Superior temporal gyrus (tissue), 1 donor: ENCODE measurements around the gene PRRC2A.

Source experiments
- DNase-seq: peaks from one replicate; pipeline ENCODE4 v3.0.0-alpha.2; 2016; ENCODE audit errors: extremely low spot score

Gene PRRC2A

GRCh38 chr6:31651602-31652191, 31.2 kb downstream of the PRRC2A start:
- no peak for DNase-seq

- DNase-seq, result no peak
These were observed 32.6 kb downstream of the PRRC2A start for GRCh38 chr6:31652925-31653724.

- no peak for DNase-seq
These were observed 34.2 kb downstream of the PRRC2A start for GRCh38 chr6:31654574-31655348.

DNA sequence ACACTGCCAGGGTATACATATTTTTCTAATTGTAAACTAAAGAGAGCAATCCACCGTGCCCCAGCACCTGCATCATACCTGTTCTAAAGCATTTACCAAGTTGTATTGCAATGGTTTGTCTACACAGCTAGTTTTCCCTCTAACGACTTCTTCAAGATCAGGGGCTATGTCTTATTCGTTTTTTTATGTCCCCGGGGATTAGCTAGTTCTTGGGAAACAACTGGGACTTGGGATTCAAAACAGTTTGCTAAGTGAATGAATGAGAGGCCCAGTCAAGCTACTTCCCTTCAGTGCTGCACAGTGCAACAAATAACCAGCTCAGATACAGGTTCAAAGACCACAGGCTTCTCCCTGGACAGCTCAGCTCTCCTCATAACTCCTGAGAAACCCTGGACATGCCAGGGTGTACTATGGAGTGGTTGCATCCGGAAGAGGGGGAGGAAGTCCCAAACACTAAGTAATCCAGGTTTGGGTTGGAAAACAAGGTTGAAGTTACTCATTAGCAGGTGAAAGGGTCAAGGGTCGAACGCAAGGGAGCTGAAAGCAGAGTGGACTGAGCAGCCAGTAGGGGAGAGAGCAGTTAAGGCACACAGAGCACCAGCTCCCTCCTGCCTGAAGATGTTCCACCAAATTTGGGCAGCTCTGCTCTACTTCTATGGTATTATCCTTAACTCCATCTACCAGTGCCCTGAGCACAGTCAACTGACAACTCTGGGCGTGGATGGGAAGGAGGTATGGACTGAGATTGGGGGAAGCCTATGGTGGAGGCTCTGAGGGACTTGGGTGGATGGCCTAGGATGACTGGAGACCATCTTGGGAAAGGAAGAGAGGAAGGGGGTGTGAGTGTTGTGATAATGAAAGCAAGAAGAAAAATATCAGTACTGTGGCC, 35.1 kb downstream of the PRRC2A start, which contains the start of gene APOM:
Gene APOM (plus strand): TSS at position 546 of the 889 bp plus-strand sequence. CDS start 73 bp downstream, at position 619.
- DNase-seq, result no peak

DNA sequence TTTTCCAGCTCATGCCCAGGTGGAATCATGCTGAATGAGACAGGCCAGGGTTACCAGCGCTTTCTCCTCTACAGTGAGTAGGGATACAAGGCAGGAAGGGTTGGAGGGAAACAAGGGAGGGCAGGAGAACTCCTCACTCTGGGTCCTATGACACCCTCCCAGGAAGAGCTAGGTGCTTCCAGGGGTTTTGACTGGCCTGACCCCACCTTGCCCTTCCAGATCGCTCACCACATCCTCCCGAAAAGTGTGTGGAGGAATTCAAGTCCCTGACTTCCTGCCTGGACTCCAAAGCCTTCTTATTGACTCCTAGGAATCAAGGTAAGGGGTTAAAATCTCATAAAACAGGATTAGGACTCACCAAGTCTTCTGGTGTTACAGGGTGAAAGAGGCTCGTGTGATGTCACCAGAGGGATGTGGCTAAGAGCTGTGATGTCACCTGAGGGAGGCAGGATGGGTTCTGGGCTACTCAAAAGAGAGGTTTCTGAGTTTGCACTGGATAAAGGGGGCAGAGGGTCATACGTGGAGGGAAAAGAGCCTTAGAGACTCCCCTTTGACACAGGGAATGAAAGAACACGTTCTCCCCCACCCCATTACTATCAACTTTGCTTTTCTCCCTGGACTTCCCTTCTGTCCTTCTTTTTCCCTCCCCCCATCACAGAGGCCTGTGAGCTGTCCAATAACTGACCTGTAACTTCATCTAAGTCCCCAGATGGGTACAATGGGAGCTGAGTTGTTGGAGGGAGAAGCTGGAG, 37.1 kb downstream of the PRRC2A start:
- DNase-seq, result no peak

DNA sequence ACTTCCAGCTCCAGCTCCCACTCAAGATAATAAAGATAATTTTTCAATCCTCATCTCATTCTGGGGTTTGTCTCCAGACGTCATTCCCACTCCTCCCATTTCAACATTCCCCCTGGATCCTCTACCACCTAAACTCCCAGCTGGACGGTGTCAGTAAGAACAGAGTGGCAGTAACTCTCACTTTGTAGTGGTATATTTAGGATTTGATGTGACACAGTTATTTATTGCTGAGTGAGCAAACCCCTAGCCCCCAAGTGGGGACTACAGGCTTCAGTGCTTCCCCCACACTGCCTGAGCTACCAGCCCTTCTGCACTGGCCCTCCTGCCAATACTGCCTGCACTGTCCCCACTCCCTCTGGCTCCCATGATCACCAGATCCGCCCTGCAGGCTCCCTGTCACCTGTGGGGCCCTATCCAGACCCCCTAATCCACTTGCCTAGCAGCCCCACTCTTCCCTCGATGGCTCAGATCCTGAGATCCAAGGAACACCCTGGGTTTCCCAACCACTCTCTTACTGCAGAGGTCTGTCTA, 37.7 kb downstream of the PRRC2A start:
- no peak for DNase-seq

DNA sequence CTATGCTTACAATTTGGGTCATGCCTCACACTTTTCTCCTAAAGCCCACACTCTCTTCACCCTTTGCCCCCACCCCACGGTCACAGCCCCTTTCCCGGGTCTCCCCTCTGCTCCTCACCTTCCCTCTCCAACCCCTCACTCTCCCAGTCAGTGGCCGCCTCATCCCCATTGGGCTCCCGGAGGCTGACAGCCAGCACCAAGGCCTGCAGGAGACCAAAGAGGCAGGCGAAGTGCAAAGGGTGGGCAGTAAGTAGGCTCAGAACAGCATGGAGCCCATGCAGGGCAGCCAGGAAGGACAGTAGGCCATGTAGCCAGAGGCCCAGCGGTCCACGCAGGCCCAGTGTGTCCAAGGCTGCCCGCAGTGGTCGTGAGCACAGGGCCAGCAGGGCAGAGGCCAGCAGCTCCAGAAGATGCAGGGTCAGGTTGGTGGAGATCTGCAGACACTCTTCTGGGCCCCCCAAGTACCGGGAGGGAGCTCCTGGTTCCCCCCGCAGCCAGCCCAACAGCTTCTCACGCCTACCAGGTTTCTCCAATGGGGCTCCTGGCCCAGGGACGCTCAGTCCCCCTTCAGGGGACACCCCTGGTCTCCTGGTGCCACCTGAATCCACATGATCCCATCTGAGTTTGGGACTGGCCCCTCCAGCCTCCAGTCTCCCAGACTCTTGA, 38.6 kb downstream of the PRRC2A start:
- no peak for DNase-seq

- peak; percentile 18 for DNase-seq
These were observed 39.3 kb downstream of the PRRC2A start for GRCh38 chr6:31659649-31660380.

GRCh38 chr6:31660381-31661261, 40.1 kb downstream of the PRRC2A start, which contains the start of gene C6orf47:
TSS of gene C6orf47 (minus strand) at chr6:31660778. CDS start at chr6:31659947, 831 bp downstream.
- DNase-seq, result peak; percentile 73

- DNase-seq, result no peak
These were observed 41.0 kb downstream of the PRRC2A start for GRCh38 chr6:31661262-31662123.

GRCh38 chr6:31662124-31662723, 41.7 kb downstream of the PRRC2A start:
- DNase-seq, result no peak

DNA sequence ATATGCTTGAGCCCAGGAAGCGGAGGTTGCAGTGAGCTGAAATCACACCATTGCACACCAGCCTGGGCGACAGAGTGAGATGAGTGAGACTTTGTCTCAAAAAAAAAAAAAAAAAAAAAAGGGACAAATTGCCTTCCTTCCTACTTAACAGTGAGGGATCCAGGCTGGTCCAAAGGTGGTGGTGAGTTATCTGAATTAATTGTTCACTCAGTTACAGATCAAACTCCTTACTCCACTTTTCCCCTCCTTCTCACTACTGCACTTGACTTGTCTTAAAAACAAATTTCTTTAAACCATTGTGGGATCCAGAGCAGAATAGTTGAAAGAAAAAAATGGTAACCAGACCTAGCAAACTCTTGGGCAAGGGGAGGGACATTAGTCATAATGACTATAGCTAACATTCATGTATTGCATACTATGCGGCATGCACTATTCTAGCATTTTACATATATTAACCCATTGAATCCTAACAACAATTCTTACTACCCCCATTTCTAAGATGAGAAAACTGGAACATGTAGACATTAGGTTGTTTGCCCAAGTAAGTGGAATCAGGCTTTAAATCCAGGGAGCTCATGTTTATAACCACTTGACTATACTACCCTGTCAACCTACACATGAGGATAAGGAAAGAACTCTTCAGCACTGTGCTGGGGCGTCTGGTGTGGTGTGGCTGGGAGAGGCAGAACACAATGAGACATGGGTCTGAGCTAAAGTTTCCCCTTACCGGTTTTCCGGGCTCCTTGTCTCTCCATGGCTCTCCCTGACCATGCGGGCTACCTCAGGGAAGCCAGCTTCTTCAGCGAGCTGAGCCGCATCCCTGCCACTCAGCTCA, 42.8 kb downstream of the PRRC2A start:
- no peak for DNase-seq

DNA sequence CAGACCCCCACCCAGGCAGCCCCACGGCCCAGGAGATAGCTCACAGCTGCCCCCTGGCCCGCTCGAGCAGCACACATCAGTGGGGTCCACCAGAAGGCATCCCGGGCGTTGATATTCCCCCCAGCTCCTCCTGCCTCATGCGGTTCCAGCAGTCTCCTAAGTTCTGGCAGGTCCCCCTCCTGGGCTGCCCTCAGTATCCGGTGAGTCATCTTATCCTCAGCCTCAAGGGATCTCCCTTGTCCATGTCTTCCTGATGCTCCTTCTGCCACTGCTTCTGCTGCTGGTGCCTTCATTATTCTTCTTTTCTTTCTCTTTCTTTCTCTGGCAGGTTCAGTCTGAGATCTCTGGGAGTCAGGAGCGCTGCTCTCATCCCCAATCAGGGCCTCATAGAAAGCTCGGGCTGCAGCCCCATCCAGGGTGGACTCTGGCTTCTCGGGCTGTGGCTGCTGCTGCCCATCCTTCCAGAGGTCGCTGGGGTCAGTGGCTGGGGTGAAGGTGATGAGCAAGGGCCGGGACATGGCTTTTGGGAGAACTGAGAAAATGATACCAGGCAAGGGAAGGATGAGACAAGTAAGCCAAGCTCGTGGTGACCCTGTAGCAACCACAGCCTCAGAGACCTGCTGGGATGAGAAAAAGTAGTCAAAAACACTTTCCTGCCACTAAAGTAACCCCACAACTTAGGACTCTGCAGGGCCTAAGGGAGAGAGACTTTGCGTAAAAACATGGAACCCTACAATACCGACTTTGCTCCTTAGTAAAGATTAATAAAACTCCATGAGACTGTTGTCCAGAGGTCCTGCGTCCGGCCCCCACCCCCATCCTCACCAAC, 43.7 kb downstream of the PRRC2A start:
- DNase-seq, result no peak

DNA sequence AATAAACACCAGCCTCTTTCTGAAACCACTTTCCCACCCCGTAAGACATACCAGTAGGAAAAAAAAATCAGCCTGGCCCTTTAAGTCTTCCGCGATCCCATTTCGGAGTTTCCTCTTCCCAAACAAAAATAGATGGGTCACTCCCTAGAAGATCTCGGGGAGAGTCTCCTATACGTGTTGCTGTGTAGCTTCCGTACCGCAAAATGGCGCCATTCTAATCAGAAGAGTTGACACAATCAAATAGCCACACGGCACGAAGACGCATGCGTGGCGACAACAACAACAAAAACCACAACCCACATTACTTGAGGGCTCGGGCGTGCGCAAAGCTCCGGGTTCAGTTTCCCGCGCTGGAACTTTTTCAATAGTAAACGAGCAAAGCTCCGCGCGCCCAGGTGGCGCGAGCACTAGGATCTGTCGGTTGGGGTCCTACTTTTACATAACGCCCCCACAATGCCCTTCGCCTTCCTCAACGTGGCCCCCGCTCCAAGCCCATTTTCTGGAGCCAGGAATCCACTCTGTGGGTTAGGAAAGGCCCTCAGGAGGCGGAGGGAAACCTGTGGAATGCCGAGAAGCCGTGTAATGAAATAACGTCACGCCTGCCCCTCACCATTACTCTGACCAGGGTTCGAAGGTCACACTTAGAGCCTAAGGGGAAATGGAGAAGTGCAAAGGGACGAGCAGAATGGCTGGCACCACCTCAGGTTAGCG, 44.4 kb downstream of the PRRC2A start, which contains the start of gene GPANK1:
Gene GPANK1 (minus strand): TSS at position 208 of the 711 bp plus-strand sequence. CDS start 519 bp downstream, outside the sequence.
- peak; percentile 98 for DNase-seq
